Testis (tissue), 3 donors: ENCODE results near the gene ITCH. TPM values are rescaled to one million over a fixed set of nuclear protein-coding genes. Genes with fewer than 3 reads are reported as not detected.

Experiments
- DNase-seq: peaks from one replicate; pipeline ENCODE4 v3.0.0-alpha.2; 2019
- H3K27ac ChIP-seq, 2 donors: fragments of 200-600 bp; sonication (generic); one replicate each; pipeline ENCODE4 v1.5.1; 2019
- H3K27me3 ChIP-seq: fragments of 200-600 bp; sonication (generic); one replicate; pipeline ENCODE4 v1.5.1; 2019
- H3K36me3 ChIP-seq: fragments of 200-600 bp; sonication (generic); one replicate; pipeline ENCODE4 v1.5.1; 2017; ENCODE audit warnings: low read depth; ENCODE audit errors: missing control alignments
- H3K4me1 ChIP-seq: fragments of 200-600 bp; sonication (generic); one replicate; pipeline ENCODE4 v1.5.1; 2019
- H3K4me3 ChIP-seq, 2 donors: fragments of 200-600 bp; sonication (generic); one replicate each; pipeline ENCODE4 v1.5.1; 2017 to 2019
- H3K9me3 ChIP-seq: fragments of 200-600 bp; sonication (generic); one replicate; pipeline ENCODE4 v1.5.1; 2017
- POLR2A ChIP-seq: fragments of 450-650 bp; IDR thresholded peaks from one replicate; pipeline ENCODE4 v1.6.1; 2017; ENCODE audit warnings: antibody characterized with exemption, mild to moderate bottlenecking, moderate library complexity
- WGBS, 2 donors: methylation state at CpG; one replicate each; pipeline ENCODE4 v1.1.5; 2018; 5-methylcytosine and 5-hydroxymethylcytosine counted together
- intact Hi-C: fragments of 100-400 bp; cut with DNase I; formaldehyde crosslinking; loops from one replicate; pipeline ENCODE4 v1.15.1; 2023; ENCODE audit warnings: low total_unique reads
- polyA plus RNA-seq: library from polyadenylated mRNA; stranded (reverse); fragments of 350-450 nt; fragmentation: Illumina TruSeq; extraction: RNeasy Lipid Tissue Mini Kit (QIAGEN cat#74804); gene quantifications from one replicate; pipeline ENCODE4 v1.2.3, GENCODE V29; 2014; ENCODE audit warnings: low read depth, low replicate concordance; ENCODE audit not compliant: insufficient read depth
- total RNA-seq, 2 donors: library from RNA; depleted of rRNA; stranded (reverse); fragments of >200 nt; gene quantifications; one replicate each; pipeline ENCODE4 v1.2.3, GENCODE V29; 2016
- TF ChIP-seq, protein P1 (sequence below), 3 experiments: fragments of 450-650 bp in 2 of 3; fragments of 200-600 bp in 1 of 3; sonication (generic) in 1 of 3; IDR thresholded peaks; one replicate each; pipeline ENCODE4 v1.5.1; 2016 to 2019; ENCODE audit warnings: antibody characterized with exemption in 3 of 3, mild to moderate bottlenecking in 2 of 3, moderate library complexity in 1 of 3

The ITCH gene
- total and polyA plus RNA-seq, 3 donors from 2014 or later, result 75.4 to 107 (median 88.1) TPM

DNA sequence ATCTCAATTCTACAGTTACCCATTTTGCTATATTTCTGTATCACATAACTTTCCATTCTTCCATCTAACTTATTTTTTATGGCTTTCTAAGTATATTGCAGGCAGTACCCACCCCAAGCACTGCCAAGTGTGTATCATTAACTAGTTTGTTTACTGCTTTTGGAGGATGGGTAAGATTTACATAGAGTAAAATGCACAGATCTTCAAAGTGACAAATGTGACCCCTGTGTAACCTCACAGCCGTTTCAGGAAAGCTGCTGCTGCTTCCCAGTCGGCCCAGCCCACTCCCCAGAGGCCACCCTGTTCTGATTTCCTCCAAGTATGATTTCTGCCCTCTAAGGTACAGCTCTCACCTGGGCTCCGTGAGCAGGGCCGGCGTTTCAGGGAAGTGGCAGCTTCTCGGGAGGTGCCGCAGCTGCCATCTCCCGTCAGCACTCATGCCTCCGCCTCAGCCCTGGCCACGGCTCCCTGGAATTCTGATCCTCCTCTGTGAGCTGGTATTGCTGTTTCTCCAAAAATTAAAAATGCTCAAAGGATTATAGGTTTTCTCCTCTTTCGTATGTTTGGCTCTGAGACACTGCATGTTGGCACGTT is 180.5 kb downstream of the ITCH start:
- no peaks in the 10 kb centered on the region for H3K36me3 ChIP-seq

DNA sequence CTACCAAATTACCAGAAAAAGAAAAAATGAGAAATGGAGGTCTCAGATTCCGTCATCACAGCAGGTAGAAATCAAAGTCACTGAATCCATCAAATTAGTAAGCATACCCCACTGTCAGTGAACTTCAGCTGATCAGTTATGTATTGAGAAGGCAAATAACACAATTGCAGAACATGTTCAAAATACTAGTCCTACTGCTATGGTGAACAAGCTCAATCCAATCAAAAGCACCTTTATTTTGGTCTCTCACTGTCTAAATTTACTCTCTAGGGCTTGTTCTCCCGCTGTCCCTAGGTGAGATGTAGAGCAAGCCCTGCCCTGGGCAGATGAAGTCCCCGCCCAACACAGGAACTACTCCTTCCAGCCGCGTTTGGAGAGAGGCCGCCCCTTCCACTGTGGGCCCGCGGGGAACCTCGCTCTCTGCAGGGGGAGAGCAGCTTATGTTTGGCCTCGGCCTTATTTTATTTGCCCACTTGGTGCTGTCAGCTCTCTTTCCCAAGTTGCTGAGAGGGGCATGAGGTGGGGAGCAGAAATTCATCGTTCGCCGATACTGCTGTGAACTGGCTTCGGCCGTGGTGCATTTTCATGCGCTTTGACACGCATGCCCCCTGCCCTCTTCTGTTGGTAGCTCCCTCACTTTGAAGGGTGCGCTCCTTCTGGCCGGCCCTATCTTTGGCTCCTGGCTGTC is 181.2 kb downstream of the ITCH start:
- Histone ChIP-seq H3K36me3 (no peaks in the 10 kb centered on the region), H3K4me3 (no peak overlapping the region), H3K27ac (no peak overlapping the region), H3K27me3 (no peaks in the 10 kb centered on the region), H3K9me3 (no peaks in the 10 kb centered on the region), H3K4me1 (peaks cover 4% of the 10 kb centered on the region)
- 29 to 36% methylated on average over 19 of the region's 19 CpGs for WGBS, 2 donors
- no peak for DNase-seq
- TF ChIP-seq, protein P1, sequence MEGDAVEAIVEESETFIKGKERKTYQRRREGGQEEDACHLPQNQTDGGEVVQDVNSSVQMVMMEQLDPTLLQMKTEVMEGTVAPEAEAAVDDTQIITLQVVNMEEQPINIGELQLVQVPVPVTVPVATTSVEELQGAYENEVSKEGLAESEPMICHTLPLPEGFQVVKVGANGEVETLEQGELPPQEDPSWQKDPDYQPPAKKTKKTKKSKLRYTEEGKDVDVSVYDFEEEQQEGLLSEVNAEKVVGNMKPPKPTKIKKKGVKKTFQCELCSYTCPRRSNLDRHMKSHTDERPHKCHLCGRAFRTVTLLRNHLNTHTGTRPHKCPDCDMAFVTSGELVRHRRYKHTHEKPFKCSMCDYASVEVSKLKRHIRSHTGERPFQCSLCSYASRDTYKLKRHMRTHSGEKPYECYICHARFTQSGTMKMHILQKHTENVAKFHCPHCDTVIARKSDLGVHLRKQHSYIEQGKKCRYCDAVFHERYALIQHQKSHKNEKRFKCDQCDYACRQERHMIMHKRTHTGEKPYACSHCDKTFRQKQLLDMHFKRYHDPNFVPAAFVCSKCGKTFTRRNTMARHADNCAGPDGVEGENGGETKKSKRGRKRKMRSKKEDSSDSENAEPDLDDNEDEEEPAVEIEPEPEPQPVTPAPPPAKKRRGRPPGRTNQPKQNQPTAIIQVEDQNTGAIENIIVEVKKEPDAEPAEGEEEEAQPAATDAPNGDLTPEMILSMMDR (IDR thresholded peaks at IDR 0.05), result no peak
- TF ChIP-seq POLR2A, result no peak
- intact Hi-C loops, result no loop called here

More for the DNA sequence above, 180.5 kb downstream of the ITCH start:
- H3K27ac ChIP-seq, result no peak overlapping the region
- TF ChIP-seq, protein P1 (IDR thresholded peaks at IDR 0.05), result no peak
- no peak for TF ChIP-seq POLR2A
- H3K9me3 ChIP-seq, result no peaks in the 10 kb centered on the region
- WGBS, 2 donors, result 76 to 77% methylated on average over 12 of the region's 12 CpGs
- H3K27me3 ChIP-seq, result no peaks in the 10 kb centered on the region
- no peak for DNase-seq
- intact Hi-C loops, result no loop called here
- H3K4me3 ChIP-seq, result no peak overlapping the region
- peaks cover 4% of the 10 kb centered on the region for H3K4me1 ChIP-seq

DNA sequence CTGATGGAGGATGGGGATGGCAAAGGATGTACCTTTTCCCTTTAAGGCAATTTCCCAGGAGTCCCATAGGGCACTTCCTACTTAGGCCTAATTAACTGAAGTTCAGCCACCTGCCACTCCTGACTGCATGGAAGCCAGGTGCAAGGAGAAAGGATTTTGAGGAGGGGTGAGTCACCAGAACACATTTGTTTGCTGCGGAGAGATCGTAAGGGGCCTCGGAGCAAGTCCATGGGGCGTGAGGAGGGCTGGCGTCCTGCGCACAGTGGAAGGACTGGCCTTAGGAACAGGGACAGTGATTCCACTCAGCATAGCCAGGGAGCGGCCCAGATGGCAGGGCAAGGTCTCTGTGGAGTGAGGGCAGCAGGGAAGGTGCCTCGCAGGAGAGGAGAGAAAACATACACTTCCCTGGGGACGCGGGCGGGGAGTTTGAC is 183.7 kb downstream of the ITCH start:
- Histone ChIP-seq H3K27me3 (no peaks in the 10 kb centered on the region), H3K9me3 (no peaks in the 10 kb centered on the region), H3K27ac (no peak overlapping the region), H3K4me3 (no peak overlapping the region), H3K36me3 (no peaks in the 10 kb centered on the region), H3K4me1 (peaks cover 4% of the 10 kb centered on the region)
- no peak for DNase-seq
- WGBS, 2 donors, result 92 to 94% methylated on average over 11 of the region's 11 CpGs
- intact Hi-C loops, result no loop called here
- TF ChIP-seq POLR2A, result no peak
- TF ChIP-seq, protein P1 (IDR thresholded peaks at IDR 0.05), result no peak

DNA sequence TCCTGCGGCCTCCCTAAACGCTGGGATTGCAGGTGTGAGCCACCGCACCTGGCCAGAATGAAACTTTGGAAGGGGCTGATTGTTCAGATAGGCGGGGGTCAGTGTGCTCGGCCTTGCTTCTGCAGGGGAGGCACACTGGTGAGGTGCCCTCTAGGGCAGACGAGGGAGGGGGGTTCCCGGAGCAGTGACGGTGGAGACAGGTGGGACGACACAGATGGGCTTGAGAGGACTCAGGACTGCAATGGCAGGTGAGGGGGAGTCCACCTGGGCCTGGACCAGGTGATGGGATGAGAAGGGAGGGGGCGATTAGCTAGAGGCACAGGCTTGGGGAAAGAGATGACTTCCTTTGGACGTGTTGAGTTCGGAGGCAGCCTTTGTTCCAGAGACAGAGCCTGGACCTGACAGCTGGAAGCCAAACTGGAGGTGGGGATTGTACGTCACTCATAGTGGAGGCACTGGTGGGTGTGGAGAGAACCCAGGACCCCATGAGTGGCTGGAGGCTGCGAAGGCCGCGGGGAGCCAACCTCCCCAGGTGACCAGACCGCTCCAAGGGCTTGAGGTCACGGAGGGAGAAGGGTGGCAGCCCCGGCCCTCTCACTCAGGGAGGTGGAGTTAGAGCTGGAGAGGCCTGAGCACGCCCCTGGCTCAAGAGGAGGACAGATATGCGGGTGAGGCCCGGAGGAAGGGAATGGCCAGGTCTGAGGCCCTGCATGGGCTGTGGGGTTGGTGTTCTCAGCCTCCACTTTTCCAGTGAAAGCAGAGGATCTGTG is 185.0 kb downstream of the ITCH start:
- no peak for DNase-seq
- no peaks in the 10 kb centered on the region for H3K9me3 ChIP-seq
- H3K27me3 ChIP-seq, result no peaks in the 10 kb centered on the region
- 91% methylated on average over 17 to 22 of the region's 22 CpGs for WGBS, 2 donors
- no peak for TF ChIP-seq POLR2A
- TF ChIP-seq, protein P1 (IDR thresholded peaks at IDR 0.05), result no peak
- intact Hi-C loops, result no loop called here
- no peak overlapping the region for H3K4me3 ChIP-seq
- no peak overlapping the region for H3K27ac ChIP-seq
- no peaks in the 10 kb centered on the region for H3K36me3 ChIP-seq
- H3K4me1 ChIP-seq, result peaks cover 4% of the 10 kb centered on the region
